TTC549 (cell line): ENCODE measurements around the gene NDUFA13.

Experiments
- FAIRE-seq: peaks from 2 replicates; lab custom pipeline; 2012; peaks lifted over from hg19 to GRCh38; lab: Jason Lieb, UNC

NDUFA13 gene

DNA sequence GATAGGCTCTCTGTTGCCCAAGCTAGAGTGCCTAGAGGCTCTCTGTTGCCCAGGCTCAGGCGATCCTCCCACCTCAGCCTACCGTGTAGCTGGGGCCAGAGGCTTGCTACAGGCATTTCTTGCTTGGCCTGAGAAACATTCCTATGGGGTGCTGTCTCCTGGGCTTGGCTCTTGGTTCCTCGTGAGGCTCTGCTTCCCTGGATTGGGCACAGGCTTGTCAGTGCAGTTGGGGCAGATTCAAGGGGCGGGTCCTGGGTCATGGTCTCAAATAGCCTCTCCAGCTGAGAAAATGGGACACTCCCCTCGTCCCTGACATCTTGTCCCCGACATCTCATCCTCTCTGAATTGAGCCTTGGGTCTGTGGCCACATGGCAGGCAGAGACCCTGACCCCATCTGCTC lies 5.6 kb upstream of the NDUFA13 start:
- FAIRE-seq, result no peak

DNA sequence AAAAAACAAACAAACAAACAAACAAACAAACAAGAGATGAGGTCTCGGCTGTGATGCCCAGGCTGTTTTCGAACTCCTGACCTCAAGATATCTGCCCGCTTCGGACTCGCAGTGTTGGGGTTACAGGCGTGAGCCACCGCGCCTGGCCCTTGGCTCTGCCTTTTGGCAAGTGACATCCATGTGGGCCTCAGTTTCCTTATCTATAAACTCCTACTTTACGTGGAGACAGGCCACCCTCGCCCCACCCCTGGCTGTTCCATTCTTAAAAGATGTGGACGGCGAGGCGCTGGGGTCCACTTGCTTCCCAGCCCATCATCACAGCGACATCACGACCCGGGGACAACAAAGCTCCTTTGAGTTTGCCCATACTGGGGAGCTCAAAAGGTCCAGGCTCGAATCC lies 2.3 kb upstream of the NDUFA13 start:
- no peak for FAIRE-seq

DNA sequence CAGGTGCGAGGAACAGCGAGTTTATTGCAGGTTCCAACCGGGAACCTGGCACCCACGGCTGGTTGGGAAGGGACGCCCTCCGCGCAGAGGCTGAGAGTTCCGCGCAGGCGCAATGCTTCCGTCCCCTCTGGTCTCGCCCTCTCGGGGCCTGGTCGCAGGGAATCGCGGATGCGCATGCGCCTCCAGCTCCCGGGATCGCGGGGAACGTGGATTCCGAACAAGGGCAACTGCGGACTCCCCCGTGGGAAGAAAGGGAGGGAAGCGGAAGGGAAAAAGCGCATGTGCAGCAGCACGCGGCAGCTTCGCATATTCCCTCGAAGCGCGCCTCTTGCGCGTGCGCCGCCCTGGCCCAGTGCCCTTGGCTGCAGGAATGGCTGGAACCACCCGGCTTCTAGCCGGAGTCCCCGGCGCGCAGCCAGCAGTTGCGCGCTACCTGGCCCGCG lies 1.8 kb upstream of the NDUFA13 start:
- no peak for FAIRE-seq

DNA sequence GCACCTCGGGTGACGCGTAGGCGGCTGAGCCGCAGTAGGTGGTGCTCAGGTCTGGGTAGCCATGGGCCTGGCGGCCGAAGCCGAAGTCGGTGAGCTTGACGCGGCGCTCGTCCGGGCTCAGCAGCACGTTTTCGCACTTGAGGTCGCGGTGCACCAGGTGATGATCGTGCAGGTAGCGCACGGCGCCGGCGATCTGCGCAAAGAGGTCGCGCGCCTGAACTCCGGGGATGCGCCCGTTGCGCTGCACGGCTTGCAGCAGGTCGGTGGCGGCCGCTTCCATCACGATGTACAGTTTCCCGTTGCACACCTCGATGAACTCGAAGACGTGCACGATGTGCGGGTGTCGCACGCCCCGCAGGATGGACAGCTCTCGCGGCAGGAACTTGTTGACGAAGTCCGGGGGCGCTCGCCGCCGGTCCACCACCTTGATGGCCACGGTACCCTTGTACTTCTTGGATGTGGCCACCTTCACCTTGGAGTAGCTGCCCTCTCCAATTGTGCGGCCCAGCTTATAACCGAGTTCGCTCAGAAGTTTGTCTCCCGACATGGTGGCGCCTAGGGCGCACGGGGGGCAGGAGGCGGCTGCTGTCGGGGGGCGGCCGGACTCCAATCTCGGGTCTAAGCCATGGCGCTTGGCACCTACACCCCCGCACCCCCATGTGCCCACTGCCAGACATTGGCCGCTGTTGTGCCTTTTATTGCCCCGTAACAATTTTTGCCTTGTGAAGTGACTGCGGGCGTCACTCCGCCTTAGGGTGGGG lies 964 bp upstream of the NDUFA13 start, which contains the start of gene TSSK6:
TSSK6 (minus strand) TSS at position 668 of the 761 bp plus-strand sequence; CDS start at position 547, 121 bp downstream.
- no peak for FAIRE-seq

DNA sequence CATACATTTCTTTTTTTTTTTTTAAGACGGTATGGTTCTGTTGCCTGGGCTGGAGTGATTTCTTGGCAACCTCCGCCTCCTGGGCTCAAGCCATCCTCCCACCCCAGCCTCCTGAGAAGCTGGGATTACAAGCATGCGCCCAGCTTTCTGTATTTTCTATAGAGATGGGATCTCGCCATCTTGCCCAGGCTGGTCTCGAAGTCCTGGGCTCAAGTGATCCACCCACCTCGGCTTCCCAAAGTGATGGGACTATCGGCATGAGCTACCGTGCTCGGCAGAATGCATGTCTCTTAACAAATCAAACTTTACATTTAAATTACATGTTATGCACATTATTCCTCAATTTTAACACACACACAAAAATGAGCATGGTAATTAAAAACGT lies 1.2 kb downstream of the NDUFA13 start:
- FAIRE-seq, result no peak

DNA sequence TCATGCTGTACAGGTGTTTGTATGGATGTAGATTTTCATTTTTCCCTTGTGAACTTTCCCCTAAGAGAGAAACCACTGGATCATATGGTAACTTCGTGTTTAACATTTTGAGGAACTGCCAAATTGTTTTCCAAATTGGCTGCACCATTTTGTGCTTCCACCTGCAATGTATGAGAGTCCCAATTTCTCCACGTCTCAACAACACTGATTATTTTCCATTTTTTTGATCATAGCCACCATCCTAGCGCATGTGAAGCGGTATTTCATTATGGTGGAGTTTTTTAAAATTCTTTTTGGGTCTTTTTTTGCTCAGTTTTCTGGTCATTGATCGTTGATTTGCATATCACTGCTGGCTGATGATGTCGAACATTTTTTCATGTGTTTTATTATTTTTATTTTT lies 5.0 kb downstream of the NDUFA13 start:
- no peak for FAIRE-seq

DNA sequence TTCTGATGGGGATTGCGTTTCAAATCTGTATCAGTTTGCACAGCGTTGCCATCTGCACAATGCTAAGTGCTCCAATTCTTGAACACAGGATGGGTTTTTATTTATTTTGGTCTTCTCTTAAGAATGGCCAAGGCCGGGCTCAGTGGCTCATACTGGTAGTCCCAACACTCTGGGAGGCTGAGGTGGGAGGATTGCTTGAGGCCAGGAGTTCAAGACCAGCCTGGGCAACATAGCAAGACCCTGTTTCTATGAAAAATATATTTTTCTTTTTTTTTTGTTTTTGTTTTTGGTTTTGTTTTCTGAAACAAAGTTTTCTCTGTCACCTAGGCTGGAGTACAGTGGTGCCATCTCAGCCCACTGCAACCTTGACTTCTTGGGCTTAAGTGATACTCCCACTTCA lies 7.2 kb downstream of the NDUFA13 start:
- no peak for FAIRE-seq

DNA sequence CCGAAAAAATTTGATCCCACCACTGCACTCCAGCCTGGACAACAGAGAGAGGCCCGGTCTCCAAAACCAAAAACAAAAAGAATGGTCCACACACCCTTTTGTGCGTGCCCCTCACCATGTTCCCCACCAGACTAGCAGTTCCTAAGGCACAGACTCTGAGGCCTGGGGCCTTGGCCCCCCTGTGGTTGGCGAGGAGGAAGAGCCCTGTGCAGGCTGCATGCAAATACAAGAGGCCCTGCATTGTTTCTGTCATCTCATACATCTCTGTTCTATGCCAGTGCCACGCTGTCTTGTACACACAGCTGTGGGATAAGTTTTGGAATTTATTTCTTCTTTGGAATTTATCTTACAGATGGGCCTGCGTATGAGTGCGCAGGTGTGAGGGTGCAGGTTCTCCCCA lies 8.0 kb downstream of the NDUFA13 start:
- no peak for FAIRE-seq

DNA sequence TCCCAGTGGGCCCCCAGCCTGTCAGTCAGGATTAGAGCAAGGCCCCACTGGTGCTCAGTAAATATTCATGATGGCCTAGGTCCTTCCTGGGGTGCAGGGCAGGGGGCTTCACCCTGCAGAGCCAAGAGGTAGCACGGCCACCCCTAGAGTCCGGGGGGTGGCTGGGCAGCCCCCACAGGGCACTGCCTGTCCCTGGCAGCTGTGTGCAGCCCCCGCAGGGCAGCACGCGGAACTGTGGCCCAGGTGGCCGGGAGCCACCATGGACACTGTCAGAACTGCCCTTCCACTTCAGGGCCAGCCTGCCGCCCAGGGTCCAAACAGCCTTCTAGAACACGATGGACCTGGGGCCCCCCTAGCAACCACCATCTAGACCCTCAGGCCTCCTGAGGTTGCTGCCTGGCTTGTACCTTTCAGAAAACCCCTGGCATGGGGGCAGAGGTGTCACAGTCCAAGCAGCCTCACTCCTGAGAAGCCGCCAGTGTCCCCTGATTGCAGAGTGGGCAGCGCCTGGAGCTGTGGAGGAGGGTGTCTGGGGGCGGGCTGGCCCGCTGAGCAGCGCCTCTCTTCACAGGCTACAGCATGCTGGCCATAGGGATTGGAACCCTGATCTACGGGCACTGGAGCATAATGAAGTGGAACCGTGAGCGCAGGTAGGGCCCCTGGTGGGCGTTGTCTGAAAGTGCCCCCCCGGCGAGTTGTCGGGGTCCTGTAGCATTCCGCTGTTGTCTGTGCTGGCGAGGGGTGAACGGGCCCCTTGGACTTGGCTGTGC lies 9.8 kb downstream of the NDUFA13 start:
- FAIRE-seq, result no peak

DNA sequence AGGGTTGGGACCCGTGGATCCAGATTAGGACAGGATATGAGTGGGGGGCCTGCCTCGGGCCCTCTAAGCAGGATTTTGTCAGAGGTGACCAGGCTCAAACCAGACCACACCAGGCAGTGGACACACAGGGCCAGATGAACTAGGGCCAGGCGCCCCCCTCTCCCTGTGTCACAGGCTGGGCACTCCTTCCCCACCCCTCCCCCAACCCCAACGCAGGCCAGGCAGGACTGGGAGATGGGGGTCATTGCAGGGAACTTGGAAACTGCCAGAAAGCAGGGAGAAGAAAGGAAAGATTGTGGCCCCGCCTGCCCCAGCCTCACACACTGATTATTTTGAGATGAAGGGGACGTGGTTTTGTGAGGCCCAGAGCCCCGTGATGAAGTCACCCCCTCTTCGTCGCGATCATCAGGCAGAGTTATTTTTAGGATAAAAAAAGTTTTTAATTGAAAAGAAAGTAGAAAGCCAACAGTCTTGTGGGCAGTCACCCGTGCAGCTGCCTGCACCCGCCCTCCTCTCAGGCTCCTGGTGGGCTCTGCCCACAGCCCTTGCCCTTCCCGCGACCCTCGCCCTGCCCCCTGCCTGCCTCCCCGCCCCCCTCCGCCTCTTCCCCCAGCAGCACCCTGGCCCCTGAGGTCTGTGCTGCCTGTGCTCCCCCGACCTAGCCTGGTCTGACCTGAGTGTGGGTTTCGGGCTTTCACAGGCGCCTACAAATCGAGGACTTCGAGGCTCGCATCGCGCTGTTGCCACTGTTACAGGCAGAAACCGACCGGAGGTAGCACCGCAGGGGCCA lies 10.8 kb downstream of the NDUFA13 start:
- no peak for FAIRE-seq

DNA sequence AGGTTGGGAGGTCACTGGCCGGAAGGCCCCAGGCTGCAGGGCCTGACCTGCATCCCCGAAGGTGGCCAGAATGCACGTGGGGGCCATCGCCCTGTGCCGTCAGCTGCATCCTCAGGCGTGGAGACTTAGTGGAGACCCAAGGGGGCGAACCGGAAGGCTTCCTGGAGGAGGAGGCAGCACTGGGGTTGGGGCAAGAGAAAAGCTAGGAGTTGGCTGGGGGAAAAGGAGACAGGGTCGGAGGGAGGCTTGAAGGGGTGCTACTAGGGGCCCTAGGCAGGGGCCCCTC lies 11.3 kb downstream of the NDUFA13 start:
- FAIRE-seq, result no peak

DNA sequence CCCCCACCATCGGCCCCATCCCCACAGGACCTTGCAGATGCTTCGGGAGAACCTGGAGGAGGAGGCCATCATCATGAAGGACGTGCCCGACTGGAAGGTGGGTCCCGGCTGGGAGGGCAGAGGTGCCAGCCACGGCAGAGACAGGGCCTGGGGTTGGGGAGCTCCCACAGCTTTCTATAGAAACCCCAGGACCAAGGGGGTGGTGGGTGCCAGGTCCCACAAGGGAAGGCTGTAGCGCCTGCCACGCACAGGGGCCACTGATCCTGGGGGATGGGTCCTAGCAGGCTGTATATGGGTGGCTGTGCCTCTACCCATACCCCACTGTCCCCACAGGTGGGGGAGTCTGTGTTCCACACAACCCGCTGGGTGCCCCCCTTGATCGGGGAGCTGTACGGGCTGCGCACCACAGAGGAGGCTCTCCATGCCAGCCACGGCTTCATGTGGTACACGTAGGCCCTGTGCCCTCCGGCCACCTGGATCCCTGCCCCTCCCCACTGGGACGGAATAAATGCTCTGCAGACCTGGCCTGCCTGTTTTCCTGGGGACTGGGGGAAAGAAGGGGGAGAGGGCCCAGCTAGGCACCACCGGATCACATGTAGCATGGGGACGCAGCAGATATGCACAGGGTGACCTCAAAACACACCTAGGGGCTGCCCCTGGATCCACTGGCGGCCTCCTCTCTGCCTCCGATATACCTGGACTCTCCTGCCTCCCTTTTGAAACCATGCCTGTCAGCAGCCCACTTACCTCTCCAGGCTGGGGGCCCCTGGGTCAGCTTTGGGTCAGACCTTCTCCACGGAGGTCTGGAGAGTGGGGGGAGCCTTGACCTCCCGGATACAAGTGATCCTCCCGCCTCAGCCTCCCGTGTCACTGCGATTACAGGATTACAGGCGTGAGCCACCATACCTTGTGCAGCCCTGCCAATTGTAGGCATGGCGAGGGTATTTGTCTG lies 11.9 kb downstream of the NDUFA13 start:
- no peak for FAIRE-seq

DNA sequence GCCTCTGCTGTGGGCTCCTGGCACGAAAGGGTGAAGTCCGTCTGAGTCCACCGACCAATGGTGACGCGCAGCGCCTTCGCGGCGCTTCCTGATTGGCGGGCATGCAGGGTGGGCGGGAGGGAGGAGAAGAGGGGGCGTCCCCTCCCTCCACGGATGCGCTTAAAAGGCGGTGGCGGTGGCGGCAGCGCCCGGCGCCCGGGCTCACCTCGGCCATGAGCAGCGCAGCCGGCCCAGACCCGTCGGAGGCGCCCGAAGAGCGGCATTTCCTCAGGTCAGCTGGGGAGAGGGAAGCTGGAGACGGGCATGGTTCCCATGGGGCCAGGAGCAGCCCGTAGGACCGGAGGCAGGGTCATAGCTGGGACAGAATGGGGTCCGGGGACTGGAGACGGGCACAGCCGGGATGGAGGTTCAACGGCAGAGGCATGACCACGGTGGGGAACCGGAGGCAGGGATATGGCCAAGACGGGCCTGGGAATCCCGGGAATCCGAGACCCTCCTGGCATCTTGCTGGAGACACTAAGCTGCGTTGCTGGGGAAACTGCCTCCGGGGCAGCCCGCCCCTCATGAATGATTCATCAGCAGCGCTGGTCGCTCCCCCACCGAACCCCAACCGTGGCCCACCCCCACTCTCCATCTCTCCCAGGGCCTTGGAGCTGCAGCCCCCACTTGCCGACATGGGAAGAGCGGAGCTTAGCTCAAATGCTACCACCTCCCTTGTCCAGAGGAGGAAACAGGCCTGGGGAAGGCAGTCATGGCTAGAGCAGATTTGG lies 12.9 kb downstream of the NDUFA13 start, which contains the start of gene YJEFN3:
YJEFN3 (plus strand) TSS at position 191 of the 770 bp plus-strand sequence; CDS start at position 213, 22 bp downstream.
- FAIRE-seq, result no peak

DNA sequence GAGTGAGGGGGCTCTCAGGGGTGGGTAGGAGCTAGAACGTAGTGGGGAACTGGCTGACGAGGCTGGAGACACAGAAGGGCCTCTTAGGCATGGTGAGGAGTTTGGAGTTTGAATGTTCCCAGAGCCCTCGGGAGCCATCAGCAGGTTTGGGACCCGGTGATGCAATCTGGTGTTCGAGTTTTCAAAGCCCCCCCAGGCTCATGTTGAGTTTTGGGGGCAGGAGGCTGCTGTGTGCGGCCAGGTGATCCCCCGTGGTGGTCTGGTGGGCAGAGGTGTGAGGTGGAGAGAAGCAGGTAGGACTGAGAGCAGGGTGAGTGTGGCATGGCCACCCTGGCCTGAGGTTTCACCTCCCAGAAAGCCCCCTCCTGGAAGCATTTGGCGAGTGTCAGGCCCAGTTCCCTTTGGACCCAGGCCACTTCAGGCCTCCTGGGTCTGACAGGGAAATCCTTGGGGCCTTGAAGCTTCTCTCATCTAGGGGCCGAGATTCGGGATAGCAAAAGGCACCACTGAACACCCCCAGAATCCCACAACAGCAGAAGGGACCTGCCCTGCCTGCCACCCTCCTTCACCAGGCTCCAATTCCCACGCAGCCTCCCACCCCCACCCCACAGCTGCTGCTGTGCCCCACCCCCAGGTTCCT lies 13.9 kb downstream of the NDUFA13 start:
- FAIRE-seq, result no peak

DNA sequence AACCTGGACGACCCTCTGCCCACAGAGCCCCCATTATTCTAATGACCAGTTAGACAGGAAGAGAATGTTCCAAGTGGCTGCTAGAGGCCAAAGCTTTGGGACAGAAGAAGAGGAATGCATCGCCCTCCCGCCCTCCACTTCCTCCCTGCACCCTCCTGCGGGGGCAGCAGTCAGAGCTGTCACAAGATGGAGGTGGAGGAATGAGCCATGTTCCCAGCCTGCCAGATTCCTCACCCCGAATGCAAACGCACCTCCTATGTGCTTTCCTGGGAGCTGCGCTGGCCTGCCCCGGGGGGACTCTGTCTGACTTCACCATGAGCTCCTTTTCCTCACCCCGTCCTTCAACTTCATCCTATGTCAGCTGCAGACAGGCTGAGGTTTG lies 14.4 kb downstream of the NDUFA13 start:
- no peak for FAIRE-seq

DNA sequence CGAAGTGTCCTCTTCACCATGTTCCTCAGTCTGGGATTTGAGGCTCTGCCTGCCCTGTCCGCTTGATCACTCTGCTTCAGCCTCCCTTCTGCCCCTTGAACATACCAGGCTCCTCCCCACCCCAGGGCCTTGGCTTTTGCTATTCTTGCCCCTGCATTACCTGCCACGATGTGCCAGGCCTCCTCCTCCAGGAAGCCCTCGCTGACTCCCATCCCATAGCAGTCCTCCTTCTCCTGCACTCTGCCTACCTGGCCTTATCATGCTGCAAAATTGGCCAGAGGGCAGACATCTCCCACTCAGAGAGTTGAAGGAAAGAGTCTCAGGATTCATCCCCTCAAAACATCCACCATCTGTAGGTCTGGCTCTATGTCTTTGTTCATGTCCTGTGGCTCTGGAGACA lies 14.9 kb downstream of the NDUFA13 start:
- no peak for FAIRE-seq

DNA sequence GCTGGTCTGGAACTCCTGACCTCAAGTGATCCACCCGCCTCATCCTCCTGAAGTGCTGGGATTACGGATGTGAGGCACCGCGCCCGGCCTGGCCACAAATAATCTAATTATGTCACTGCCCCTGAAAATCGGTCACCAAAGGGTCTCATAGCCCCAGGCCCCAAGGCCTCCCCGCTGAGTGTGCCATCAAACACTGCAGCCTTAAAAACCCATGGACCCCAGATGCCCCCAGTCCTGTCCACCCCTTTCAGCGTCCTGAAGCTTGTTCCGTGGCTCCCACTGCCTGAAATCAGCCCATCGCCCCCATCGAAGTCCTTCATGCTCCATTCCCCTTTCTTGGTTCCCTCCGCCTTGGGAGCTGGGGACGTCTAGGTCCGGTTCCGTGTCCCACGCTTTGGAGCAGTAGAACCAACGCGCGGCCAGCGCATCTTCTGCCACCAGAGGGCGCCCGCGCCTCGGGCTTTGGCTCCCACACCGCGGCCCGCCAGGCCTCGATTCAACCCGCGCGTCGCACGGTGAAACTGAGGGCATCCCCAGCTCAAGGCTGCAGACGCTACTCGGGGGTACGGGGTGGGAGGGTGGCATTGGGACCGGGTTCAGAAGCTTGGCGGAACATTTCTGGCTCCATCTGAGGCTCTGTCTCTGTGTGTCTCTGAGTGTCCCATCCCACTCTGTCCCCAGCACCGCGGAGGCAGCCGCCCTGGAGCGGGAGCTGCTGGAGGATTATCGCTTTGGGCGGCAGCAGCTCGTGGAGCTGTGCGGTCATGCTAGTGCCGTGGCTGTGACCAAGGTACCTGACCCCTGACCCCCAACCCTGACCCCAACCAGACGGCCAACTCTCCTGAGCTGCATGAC lies 16.2 kb downstream of the NDUFA13 start:
- no peak for FAIRE-seq

DNA sequence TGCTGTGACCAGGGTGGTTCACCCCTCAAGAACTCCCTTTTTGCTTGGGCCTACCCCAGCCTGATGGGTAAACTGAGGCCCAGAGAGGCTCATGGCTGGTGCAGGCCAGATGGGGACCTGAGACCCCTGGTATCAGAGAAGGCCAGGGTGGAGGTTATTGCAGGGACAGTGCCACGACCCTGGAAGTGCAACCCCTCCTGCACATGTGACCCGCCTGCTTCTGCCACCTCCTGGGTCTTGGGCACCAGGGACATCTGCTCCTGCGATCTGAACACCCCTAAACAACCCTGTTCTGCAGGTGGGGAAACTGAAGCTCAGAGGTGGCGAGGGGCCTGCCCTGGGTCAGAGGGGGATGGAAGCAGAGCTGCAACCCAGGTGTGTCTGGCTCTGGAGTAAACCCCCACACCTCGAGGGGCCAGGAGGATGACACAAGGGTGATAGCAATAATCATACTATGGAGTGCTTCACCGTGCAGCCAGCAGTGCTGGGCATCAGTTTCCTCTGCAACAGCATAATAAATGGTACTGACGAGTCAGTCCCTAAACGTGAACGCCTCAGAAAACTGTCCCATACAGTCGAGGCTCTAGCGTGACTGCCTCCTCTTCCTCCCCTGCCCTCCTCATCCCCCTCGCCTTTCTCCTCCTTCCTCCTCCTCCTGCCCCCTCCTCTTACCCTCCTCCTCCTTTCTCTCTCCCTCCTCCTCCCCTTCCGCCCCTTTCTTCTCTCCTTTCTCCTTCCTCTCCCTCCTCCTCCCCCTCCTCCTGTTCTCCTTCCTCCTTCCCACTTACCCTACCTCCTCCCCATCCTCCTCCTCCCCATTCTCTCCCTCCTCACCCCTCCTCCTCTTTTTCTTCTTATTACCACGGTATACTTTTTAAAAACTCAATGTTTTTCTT lies 17.0 kb downstream of the NDUFA13 start:
- FAIRE-seq, result no peak

DNA sequence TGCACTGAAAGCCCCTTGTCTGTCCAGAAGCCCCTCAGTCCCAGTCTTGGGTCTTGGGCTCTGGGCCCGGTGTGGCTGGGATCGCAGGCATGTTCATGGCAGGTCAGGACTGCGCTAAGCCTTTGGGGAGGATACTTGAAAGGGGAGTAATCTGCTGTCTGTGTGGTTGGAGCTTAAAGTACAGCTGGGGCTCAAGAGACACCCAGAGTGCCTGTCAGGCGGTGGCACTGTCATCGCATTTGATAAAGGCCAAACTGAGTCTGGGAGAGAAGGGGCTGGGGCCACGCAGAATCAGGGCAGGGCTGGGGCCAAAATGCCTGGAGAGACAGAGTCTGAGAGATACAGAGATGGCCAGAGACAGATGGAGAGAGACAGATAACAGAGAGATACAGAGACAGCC lies 17.8 kb downstream of the NDUFA13 start:
- FAIRE-seq, result no peak
